AG04450 (cell line): ENCODE data around the gene B4GALT6. TPM values are rescaled to one million over a fixed set of nuclear protein-coding genes. Genes with fewer than 3 reads are reported as not detected.

ENCODE experiments used
- CTCF ChIA-PET: fragments of 300-600, 350-600 bp; formaldehyde crosslinking; extraction: SDS; loops from one replicate; lab custom pipeline; 2022; ENCODE audit warnings: antibody characterized with exemption, inconsistent platforms; lab: Charles Lee
- POLR2A ChIA-PET: fragments of 350-600 bp; formaldehyde crosslinking; extraction: SDS; loops from one replicate; lab custom pipeline; 2021; ENCODE audit warnings: antibody characterized with exemption, inconsistent platforms; lab: Yijun Ruan, JAX
- DNase-seq: peaks from one replicate; pipeline ENCODE4 v3.0.0-alpha.2; 2011; ENCODE audit warnings: low read depth, low spot score
- H3K27ac ChIP-seq: one replicate; pipeline ENCODE4 v1.5.1; 2012; ENCODE audit warnings: low read depth, low read length, control low read depth
- H3K27me3 ChIP-seq: one replicate; pipeline ENCODE4 v1.6.0; 2012; ENCODE audit warnings: low read length; ENCODE audit not compliant: control insufficient read depth, insufficient read depth
- H3K4me3 ChIP-seq: 2 replicates; pipeline ENCODE4 v1.5.1; 2011; ENCODE audit warnings: mild to moderate bottlenecking, low read depth, low read length, control low read depth
- H3K9me3 ChIP-seq: 2 replicates; pipeline ENCODE4 v1.5.1; 2012; ENCODE audit warnings: low read length; ENCODE audit not compliant: control insufficient read depth, insufficient read depth
- CTCF ChIP-seq: IDR thresholded peaks from 2 replicates; pipeline ENCODE4 v1.5.1; 2011; ENCODE audit warnings: low read depth, low read length, control low read depth, inconsistent platforms
- polyA plus RNA-seq: library from polyadenylated mRNA; depleted of rRNA; stranded (reverse); fragments of >200 nt; gene quantifications from 2 replicates; pipeline ENCODE4 v1.2.3, GENCODE V29; 2011

The B4GALT6 gene
- polyA plus RNA-seq, 1 experiment, result 0.40 TPM

GRCh38 chr18:31657823-31658669 is 26.3 kb downstream of the B4GALT6 start:
- Histone ChIP-seq H3K4me3 (no peak overlapping the region), H3K27me3 (no peaks in the 10 kb centered on the region), H3K9me3 (no peaks in the 10 kb centered on the region), H3K27ac (no peak overlapping the region)
- CTCF ChIA-PET, result interaction anchor here (0.8 kb wide), 1 partner anchor 319 kb away, joined by 4 read pairs; no protein-coding TSS in a partner anchor
- no peak for DNase-seq
- POLR2A ChIA-PET, result no interaction called here
- no peak for TF ChIP-seq CTCF

- CTCF ChIA-PET, result interaction anchor here (1.0 kb wide), 1 partner anchor 65 kb away, joined by 3 read pairs; no protein-coding TSS in a partner anchor
- TF ChIP-seq CTCF, result no peak
Observed at GRCh38 chr18:31656754-31657153, 27.6 kb downstream of the B4GALT6 start.

GRCh38 chr18:31655354-31655753 is 29.0 kb downstream of the B4GALT6 start:
- no peak for DNase-seq

More at GRCh38 chr18:31656754-31657153, 27.6 kb downstream of the B4GALT6 start:
- Histone ChIP-seq H3K4me3 (no peak overlapping the region), H3K27ac (no peak overlapping the region), H3K9me3 (no peaks in the 10 kb centered on the region), H3K27me3 (no peaks in the 10 kb centered on the region)
- POLR2A ChIA-PET, result no interaction called here
- no peak for DNase-seq

GRCh38 chr18:31652877-31653276 is 31.5 kb downstream of the B4GALT6 start:
- no peak for TF ChIP-seq CTCF
- Histone ChIP-seq H3K4me3 (no peak overlapping the region), H3K27ac (no peak overlapping the region), H3K27me3 (no peaks in the 10 kb centered on the region), H3K9me3 (no peaks in the 10 kb centered on the region)
- ChIA-PET POLR2A (interaction anchor here (0.7 kb wide), 1 partner anchor 252 kb away, joined by 3 read pairs; no protein-coding TSS in a partner anchor), CTCF (interaction anchor here (0.7 kb wide), 2 partner anchors 22 to 38 kb away, joined by 4 to 6 read pairs; no protein-coding TSS in a partner anchor)
- no peak for DNase-seq

More at GRCh38 chr18:31655354-31655753, 29.0 kb downstream of the B4GALT6 start:
- Histone ChIP-seq H3K4me3 (no peak overlapping the region), H3K9me3 (no peaks in the 10 kb centered on the region), H3K27ac (no peak overlapping the region), H3K27me3 (no peaks in the 10 kb centered on the region)
- no peak for TF ChIP-seq CTCF
- POLR2A ChIA-PET, result no interaction called here
- CTCF ChIA-PET, result no interaction called here

- no peaks in the 10 kb centered on the region for H3K27me3 ChIP-seq
- DNase-seq, result no peak
- ChIA-PET CTCF (no interaction called here), POLR2A (no interaction called here)
- H3K4me3 ChIP-seq, result no peak overlapping the region
- no peaks in the 10 kb centered on the region for H3K9me3 ChIP-seq
- no peak overlapping the region for H3K27ac ChIP-seq
- TF ChIP-seq CTCF, result no peak
Observed at GRCh38 chr18:31652357-31652756, 32.0 kb downstream of the B4GALT6 start.
